AG10803 (cell line): ENCODE data around the gene STK24.

Source experiments
- DNase-seq: peaks from one replicate; pipeline ENCODE4 v3.0.0; 2010; ENCODE audit warnings: low read depth
- H3K4me3 ChIP-seq: 2 replicates; pipeline ENCODE4 v1.5.1; 2011; ENCODE audit warnings: mild to moderate bottlenecking, low read length, control low read depth
- CTCF ChIP-seq: conservative IDR thresholded peaks from 2 replicates; pipeline ENCODE4 v1.5.1; 2011; ENCODE audit warnings: mild to moderate bottlenecking, low read length, control low read depth, inconsistent platforms

The STK24 gene

DNA sequence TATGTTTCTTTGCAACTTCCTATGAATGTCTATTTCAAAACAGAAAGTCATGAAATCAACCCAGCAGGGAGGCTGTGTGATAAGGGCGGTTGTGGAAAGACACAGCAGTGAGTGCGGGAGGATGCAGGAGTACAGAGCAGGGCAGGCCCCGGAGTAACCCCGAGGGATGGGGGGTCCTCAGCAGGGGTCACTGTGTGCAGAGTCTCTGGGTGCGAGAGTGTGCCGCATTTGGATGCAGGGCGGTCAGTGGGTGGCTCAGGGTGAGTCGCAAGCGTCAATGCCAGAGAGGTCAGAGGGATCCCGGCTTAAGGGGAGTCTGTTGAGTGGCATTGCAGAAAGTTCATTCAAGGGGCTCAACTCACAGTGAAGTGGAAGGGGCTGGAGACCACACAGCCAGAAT, 147.8 kb downstream of the STK24 start:
- TF ChIP-seq CTCF = no peak
- H3K4me3 ChIP-seq = no peak overlapping the region
- DNase-seq = no peak

DNA sequence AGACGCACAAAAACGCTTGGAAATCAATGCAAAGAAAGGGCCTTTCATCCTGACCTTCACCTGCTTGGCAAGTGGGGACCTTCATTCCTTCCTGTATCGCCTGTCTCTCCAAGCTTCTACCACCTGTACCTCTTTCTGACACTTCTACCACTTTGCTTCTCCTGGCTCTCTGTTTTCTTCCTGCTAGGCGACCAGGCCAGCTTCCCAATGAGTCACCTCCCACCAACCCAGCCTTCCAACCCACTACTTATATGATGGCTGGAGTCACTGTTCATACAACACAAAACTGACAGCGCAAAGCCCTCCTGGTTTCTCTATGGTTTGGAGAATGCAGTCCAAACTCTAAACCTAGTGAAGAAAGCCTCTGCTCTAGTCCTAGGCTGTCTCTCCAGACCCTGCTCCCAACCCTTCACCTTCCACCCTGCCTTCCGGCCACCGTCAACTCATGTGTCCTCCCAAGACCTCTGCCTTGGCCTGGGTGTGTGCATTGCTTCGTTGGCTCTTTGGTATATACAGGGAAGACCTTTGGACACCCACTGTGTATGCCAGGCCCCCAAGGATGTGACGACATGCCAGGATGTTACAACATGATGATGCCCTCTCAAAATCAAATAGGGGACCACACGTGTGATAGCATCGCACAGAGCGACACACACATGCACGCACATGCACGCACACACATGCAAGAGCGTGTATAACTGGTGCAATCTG, 148.5 kb downstream of the STK24 start:
- no peak for TF ChIP-seq CTCF
- no peak overlapping the region for H3K4me3 ChIP-seq
- no peak for DNase-seq

DNA sequence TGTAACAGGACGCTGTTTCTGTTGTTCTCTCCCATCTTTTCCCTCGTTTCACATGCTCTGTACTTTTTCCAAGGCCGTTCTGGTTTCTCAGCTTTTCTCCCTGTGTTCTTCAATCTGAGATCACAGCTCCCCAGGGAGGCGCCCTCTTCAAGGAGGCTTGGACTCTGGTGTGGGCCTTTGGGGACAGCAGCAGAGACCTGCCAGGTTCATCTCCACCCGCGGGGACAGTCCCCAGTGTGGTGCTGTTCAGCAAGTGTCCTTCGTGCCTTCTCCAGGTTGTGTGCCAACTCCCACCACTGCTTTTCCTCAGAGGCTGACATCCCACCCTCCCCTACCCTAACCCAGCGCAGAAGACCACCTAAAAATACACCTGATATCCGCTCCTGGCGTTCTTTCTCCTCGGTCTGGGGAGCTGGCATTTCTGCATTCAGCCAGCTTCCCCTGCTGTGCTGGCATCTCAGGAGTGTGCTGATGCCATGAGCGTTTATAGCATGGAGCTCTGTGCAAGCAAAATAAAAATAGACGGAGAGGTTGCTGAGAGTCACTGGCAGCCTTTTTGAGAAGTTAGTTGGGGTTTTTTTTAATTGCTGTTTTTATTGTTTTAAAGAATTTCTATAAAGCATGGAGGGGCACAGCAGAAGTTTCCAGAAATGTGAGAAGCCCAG, 149.4 kb downstream of the STK24 start:
- no peak for DNase-seq
- H3K4me3 ChIP-seq = no peak overlapping the region
- no peak for TF ChIP-seq CTCF

- no peak for DNase-seq
- no peak for TF ChIP-seq CTCF
- H3K4me3 ChIP-seq = no peak overlapping the region
Measured at GRCh38 chr13:98423417-98423816, 153.5 kb downstream of the STK24 start.

- no peak for TF ChIP-seq CTCF
- H3K4me3 ChIP-seq = no peak overlapping the region
- no peak for DNase-seq
Measured at GRCh38 chr13:98422046-98422445, 154.9 kb downstream of the STK24 start.

DNA sequence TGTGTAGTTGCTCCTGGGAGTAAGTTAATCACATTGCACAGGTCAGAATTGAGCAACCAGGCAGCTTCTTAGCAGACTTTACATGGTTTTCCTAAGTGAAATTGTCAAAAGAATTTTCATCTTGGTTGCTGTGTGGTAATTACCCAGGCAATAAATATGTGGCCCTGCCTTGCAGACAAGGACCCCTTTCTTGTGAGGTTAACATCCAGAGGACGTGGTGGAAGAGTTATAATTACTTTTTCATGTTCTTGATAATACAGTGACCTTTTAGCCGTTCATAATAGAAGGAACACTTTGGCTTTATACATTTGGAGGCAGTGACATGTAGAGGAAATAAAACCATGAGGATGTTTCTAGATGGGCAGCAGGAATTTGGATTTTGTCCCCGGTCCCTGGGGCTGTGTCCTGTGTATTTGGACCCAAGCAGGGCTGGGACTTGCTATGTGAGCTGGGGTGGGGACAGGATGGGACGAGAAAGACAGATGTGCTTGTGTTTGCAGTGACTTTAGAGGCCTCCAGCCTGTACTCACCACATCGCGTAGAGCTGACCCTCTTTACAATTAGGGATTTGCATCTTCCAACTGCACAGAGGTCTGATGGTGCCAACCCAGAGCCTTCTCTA, 156.2 kb downstream of the STK24 start:
- no peak for DNase-seq
- TF ChIP-seq CTCF = no peak
- H3K4me3 ChIP-seq = no peak overlapping the region
